PFSK-1 (cell line): Measurements from ENCODE around the gene CUL1.

Source experiments
- POLR2AphosphoS5 ChIP-seq: IDR thresholded peaks from 2 replicates; pipeline ENCODE4 v1.6.1; 2012; ENCODE audit warnings: low read depth, mild to moderate bottlenecking, control low read depth, low read length, moderate library complexity
- TAF1 ChIP-seq: IDR thresholded peaks from 2 replicates; pipeline ENCODE4 v1.6.1; 2012; ENCODE audit warnings: low read length, control low read depth, borderline replicate concordance; ENCODE audit not compliant: insufficient read depth
- TF ChIP-seq, protein P1 (sequence below), 2 experiments: IDR thresholded peaks; 2 replicates each; pipeline versions ENCODE4 v1.6.1 to v1.8.0; 2011 to 2012; ENCODE audit warnings: low read depth in 2 of 2, low read length in 2 of 2, control low read depth in 1 of 2, inconsistent platforms in 1 of 2, mild to moderate bottlenecking in 1 of 2, moderate library complexity in 1 of 2; ENCODE audit not compliant: insufficient read depth in 1 of 2

DNA sequence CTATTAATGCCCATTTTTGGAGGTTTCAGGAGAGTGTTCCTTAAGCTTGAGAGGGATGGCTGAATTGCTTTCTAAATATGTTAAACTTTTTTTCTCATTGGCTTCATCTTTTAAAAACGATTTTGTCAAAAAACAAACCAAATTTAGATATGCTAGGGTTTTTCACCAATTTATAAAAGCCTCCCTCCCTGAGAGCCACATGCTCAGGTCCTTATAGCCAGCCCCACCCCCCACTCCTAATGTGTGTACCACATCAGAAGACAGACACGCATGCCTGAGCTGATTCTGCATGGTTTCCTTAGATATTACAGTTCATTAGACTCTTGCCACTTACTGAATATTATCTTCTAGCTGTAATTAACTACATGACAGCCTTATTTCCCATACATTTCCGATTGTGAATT is 2.0 kb downstream of the CUL1 start:
- TF ChIP-seq TAF1, result no peak
- TF ChIP-seq, protein P1, sequence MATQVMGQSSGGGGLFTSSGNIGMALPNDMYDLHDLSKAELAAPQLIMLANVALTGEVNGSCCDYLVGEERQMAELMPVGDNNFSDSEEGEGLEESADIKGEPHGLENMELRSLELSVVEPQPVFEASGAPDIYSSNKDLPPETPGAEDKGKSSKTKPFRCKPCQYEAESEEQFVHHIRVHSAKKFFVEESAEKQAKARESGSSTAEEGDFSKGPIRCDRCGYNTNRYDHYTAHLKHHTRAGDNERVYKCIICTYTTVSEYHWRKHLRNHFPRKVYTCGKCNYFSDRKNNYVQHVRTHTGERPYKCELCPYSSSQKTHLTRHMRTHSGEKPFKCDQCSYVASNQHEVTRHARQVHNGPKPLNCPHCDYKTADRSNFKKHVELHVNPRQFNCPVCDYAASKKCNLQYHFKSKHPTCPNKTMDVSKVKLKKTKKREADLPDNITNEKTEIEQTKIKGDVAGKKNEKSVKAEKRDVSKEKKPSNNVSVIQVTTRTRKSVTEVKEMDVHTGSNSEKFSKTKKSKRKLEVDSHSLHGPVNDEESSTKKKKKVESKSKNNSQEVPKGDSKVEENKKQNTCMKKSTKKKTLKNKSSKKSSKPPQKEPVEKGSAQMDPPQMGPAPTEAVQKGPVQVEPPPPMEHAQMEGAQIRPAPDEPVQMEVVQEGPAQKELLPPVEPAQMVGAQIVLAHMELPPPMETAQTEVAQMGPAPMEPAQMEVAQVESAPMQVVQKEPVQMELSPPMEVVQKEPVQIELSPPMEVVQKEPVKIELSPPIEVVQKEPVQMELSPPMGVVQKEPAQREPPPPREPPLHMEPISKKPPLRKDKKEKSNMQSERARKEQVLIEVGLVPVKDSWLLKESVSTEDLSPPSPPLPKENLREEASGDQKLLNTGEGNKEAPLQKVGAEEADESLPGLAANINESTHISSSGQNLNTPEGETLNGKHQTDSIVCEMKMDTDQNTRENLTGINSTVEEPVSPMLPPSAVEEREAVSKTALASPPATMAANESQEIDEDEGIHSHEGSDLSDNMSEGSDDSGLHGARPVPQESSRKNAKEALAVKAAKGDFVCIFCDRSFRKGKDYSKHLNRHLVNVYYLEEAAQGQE (IDR thresholded peaks at IDR 0.05; ENCODE audit: insufficient read depth in 1 of 2, low read depth in 2 of 2, low read length in 2 of 2), result no peak
- TF ChIP-seq POLR2AphosphoS5, result no peak
